Renal cortical epithelial cell (primary cell): ENCODE measurements around the gene HOXA5. TPM values are rescaled to one million over a fixed set of nuclear protein-coding genes. Genes with fewer than 3 reads are reported as not detected.
A peak's percentile ranks its signal among the peaks of the same experiment; 100 is the strongest.

Experiments
- DNase-seq: peaks from one replicate; pipeline ENCODE4 v3.0.0-alpha.2; 2011; ENCODE audit warnings: low read depth
- total RNA-seq: library from RNA; depleted of rRNA; stranded (reverse); fragments of >200 nt; gene quantifications from 2 replicates; pipeline ENCODE4 v1.2.3, GENCODE V29; 2014

Gene HOXA5
- total RNA-seq, 1 donor from 2014 or later: 34.2 TPM

DNA sequence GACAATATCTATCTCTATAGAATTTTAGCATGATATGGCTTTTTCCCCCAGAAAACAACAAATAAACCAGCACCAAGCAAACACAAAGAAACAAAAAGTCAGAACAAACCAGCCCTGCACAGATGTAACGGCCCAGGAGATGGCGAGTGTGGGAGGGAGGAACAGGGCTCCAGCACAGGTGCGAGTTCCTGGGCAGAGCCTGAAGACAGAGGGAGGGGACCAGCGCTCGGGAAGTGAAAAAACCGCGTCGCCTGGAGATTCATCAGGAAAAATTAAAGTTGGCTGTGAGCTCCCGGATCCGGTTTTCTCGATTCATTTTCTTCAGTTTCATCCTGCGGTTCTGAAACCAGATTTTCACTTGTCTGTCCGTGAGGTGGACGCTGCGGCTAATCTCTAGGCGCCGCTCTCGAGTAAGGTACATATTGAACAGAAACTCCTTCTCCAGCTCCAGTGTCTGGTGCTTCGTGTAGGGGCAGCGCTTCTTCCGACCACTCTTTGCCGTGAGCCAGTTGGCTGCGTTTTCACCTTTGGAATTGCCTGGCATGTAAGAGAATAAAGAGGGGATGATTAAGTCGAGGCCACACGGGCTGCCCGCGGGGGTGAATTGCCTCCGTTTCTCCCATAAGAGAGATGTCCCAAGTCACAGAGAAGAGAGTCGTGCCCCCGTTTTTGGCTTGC is 28.3 kb upstream of the HOXA5 start:
- no peak for DNase-seq

- no peak for DNase-seq
Measured at GRCh38 chr7:27171325-27171636, 27.8 kb upstream of the HOXA5 start.

GRCh38 chr7:27170426-27171324 is 27.2 kb upstream of the HOXA5 start:
- no peak for DNase-seq

- DNase-seq: peak; percentile 61
Measured at GRCh38 chr7:27169658-27170425, 26.4 kb upstream of the HOXA5 start.

- no peak for DNase-seq
Measured at GRCh38 chr7:27168265-27168947, 24.9 kb upstream of the HOXA5 start.

DNA sequence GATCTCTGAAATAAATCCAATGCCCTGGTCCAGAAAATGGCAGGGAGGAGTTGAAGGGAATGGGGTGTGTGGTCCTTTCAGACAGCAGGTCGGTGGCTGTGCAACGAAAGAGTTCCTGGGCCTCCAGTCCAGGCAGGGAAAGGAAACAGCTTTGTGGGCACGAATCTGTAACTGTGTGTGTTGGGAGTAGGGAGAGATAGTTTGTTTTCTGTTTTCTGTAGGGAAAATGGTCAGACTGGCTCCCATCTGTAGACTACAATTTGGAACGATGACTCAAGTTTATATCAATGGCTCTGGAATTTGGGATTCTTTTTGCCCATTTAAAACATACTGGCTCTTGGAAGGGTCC is 24.4 kb upstream of the HOXA5 start:
- DNase-seq: no peak

DNA sequence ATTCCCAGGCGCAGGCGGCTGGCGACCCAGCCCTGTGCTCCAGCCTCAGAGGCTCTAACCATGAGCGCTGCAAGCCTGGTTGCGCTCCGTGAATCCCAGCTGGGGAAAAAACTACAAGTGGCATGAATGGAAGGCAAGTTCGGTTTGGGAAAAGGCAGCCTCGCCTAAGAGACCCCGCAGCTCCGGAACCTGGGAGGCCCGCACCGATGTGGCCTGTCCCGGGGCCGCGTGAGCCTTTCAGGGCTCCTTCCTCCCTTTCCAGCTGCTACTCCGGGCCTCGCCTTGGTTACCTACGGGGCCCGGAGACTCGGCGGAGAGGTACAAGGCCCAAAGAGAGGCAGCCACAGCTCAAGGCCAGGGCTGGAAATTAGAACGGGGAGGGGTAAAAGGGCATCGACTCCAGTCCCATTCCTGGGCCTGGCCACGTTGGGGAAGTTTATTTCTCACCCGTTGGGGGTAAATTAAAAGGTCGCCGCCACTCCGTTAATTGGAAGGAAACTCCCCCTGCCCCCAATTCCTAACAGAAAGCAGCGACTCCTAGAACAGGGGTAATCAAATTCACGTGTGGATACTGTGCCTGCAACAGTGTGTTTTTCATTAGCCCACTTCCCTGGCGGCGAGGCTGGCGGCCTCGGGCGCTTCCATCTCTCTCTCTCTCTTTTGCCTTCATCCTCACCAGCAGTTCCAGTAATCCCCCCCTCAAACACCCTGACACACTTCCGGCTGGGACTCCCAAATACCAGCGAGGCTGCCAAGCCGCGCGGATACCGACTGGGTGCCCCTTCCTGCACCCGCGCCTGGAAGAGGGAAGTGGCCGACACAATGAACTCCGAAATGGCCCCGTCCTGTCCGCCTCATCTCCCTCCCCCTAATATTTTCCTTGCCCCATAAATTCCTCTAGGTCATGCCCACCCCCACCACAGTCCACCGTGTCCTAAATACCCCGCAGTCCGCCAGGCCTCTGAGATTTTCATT is 23.3 kb upstream of the HOXA5 start:
- DNase-seq: peak; percentile 61

DNA sequence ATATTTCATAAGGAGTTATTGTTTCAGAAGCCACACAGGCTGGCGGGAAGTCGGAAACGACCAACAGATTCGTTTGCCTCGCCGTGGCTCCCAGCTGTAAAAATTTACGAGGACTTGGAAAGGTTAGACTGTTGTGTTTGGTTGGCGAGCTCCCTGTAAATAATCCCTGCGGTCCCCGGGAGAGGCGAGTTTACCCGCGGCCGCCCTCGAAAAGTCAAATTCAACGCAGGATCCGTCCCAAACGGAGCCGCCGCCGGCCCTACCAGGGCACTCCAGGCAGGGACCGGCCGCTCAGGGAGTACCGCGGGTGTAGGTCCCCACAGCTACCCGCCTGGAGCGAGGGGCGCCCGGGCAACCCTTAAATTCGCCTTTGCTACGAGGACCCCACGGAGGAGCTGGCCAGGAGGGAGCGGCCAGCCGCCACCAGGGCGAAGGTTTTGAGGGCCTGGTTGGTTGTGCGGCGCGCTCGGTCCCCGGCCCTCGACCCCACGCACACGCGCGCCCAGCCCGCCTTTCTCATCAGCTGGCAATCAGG is 22.6 kb upstream of the HOXA5 start:
- DNase-seq: no peak

DNA sequence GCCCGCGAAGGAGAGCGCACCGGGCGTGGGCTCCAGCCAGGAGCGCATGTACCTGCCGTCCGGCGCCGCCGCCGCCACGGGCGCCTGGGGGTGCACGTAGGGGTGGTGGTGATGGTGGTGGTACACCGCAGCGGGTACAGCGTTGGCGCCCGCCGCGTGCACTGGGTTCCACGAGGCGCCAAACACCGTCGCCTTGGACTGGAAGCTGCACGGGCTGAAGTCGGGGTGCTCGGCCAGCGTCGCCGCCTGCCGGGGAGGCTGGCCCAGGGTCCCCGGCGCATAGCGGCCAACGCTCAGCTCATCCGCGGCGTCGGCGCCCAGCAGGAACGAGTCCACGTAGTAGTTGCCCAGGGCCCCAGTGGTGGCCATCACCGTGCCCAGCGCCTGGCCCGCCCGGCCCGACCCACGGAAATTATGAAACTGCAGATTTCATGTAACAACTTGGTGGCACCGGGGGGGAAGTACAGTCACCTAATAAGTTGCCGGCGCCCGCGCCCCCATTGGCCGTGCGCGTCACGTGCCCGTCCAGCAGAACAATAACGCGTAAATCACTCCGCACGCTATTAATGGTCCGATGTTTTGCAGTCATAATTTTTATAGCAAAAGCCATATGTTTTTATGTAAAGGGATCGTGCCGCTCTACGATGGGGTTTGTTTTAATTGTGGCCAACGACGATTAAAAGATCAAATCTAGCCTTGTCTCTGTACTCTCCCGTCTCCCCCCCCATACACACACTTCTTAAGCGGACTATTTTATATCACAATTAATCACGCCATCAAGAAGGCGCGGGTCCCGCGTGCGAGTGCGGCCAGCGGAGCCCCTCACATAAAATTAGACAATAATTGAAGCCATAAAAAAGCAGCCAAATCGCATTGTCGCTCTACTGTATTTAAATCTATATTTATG is 21.9 kb upstream of the HOXA5 start, which contains the start of gene HOXA9:
Gene HOXA9 (minus strand): TSS at position 449 of the 907 bp plus-strand sequence. CDS start 80 bp downstream, at position 369.
- DNase-seq: peak; percentile 80

DNA sequence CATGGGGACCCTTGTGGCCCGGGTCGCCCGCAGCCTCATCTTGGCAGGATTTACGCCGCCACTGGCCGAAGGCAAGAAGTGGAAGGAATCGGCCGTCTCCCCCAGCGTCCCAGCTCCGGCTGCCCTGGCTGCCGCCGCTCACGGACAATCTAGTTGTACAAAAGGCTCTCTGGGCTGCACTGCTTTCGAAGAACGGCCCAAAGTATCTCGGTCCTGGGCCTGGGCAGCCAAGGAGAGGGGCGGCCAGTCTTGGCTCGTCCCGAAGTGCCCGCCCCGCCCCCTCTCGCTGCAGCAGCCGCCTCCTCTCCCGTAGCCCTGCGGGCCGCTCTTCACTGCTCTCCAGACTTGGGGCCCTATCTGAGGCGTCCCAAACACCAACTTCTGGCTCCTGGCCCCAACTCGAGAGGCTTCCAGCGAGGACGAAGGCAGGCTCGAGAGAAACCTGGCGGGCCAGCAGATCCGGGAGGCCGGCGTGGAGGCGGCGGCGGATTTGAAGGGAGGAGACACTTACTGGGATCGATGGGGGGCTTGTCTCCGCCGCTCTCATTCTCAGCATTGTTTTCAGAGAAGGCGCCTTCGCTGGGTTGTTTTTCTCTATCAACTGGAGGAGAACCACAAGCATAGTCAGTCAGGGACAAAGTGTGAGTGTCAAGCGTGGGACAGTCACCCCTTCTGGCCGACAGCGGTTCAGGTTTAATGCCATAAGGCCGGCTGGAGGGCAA is 21.0 kb upstream of the HOXA5 start:
- no peak for DNase-seq

- DNase-seq: no peak
Measured at GRCh38 chr7:27164045-27164366, 20.5 kb upstream of the HOXA5 start.

GRCh38 chr7:27163288-27164044 is 20.0 kb upstream of the HOXA5 start:
- no peak for DNase-seq

GRCh38 chr7:27162561-27163287 is 19.2 kb upstream of the HOXA5 start:
- DNase-seq: no peak

DNA sequence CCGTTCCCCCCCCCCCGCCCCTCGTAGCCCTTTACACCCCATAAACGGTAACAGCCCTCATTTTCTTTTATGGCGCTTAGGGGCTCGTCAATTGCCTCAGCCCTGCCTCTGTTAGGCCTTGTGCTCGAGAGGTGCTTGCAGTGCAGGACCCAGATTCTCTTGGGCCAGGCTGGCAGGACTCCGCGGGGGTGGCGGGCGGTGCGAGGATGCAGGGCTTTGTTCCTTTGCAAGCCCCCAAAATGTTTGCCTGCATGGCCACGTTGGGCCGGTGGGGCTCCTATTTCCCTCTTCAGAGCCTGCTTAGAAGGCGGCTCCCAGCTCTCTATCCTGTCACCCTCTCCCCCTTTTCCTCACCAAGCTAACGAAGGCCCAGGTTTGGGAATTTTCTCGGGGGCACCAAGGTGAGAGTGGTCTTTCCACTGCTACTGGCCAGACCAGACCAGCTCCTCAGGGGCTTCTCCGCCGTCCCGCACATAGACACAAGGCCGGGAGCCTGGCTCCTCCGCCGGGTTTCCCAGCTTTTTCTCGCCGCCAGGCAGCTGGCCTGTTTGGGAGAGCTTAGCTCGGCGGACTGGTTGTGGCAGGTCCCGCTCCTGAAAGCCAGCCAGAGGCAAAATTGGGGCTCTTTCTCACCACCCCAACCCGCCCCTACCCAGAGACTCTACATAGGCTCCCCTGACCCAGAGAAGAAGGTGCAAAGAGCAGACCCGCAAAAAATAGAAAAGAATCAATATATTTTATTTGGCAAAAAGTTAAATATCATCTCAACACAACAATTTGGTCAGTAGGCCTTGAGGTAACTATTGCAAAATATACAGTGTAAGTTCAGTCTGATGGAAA is 18.5 kb upstream of the HOXA5 start:
- no peak for DNase-seq

GRCh38 chr7:27161214-27161720 is 17.8 kb upstream of the HOXA5 start:
- DNase-seq: no peak

GRCh38 chr7:27160546-27161213 is 17.2 kb upstream of the HOXA5 start:
- DNase-seq: peak; percentile 66
